ENCODE data around the gene THAP2. TPM values are rescaled to one million over a fixed set of nuclear protein-coding genes. Genes with fewer than 3 reads are reported as not detected.

Gene THAP2
- total RNA-seq, 4 donors from 2014 or later = 2.4 to 11.6 (median 3.0) TPM

- no peaks in the 10 kb centered on the region for H3K36me3 ChIP-seq
- no peaks in the 10 kb centered on the region for H3K27me3 ChIP-seq
- H3K4me1 ChIP-seq = no peaks in the 10 kb centered on the region
- H3K27ac ChIP-seq = no peak overlapping the region
- H3K4me3 ChIP-seq (replicated peaks in 1 of 3) = no peak overlapping the region
- intact Hi-C loops (cut with DNase I) = no loop called here
- H3K9me3 ChIP-seq = no peaks in the 10 kb centered on the region
- WGBS, 2 donors = 93 to 99% methylated on average over 4 of the region's 4 CpGs
- TF ChIP-seq POLR2A (IDR thresholded peaks at IDR 0.05) (no peak), CTCF (IDR thresholded peaks at IDR 0.05) (no peak)
- DNase-seq = no peak
Observed at GRCh38 chr12:71721783-71722505, 57.8 kb downstream of the THAP2 start.

- WGBS, 2 donors = 69 to 74% methylated on average over 3 of the region's 3 CpGs
- Histone ChIP-seq H3K27me3 (no peaks in the 10 kb centered on the region), H3K9me3 (no peaks in the 10 kb centered on the region), H3K27ac (no peak overlapping the region), H3K4me1 (no peaks in the 10 kb centered on the region), H3K36me3 (no peaks in the 10 kb centered on the region), H3K4me3 (replicated peaks in 1 of 3) (no peak overlapping the region)
- intact Hi-C loops (cut with DNase I) = no loop called here
- no peak for TF ChIP-seq CTCF (IDR thresholded peaks at IDR 0.05)
- no peak for TF ChIP-seq POLR2A (IDR thresholded peaks at IDR 0.05)
- DNase-seq = no peak
Observed at GRCh38 chr12:71725011-71725410, 60.9 kb downstream of the THAP2 start.

- Histone ChIP-seq H3K4me3 (replicated peaks in 1 of 3) (no peak overlapping the region), H3K27ac (no peak overlapping the region), H3K9me3 (no peaks in the 10 kb centered on the region), H3K27me3 (no peaks in the 10 kb centered on the region), H3K4me1 (no peaks in the 10 kb centered on the region), H3K36me3 (no peaks in the 10 kb centered on the region)
- TF ChIP-seq POLR2A (IDR thresholded peaks at IDR 0.05) (no peak), CTCF (IDR thresholded peaks at IDR 0.05) (no peak)
- no peak for DNase-seq
- intact Hi-C loops (cut with DNase I) = no loop called here
- 78 to 85% methylated on average over 2 of the region's 2 CpGs for WGBS, 2 donors
Observed at GRCh38 chr12:71726548-71726947, 62.4 kb downstream of the THAP2 start.

GRCh38 chr12:71727958-71728357 is 63.9 kb downstream of the THAP2 start:
- Histone ChIP-seq H3K9me3 (no peaks in the 10 kb centered on the region), H3K27ac (no peak overlapping the region), H3K4me1 (no peaks in the 10 kb centered on the region), H3K27me3 (no peaks in the 10 kb centered on the region), H3K36me3 (no peaks in the 10 kb centered on the region), H3K4me3 (replicated peaks in 1 of 3) (no peak overlapping the region)
- DNase-seq = no peak
- intact Hi-C loops (cut with DNase I) = no loop called here
- 78 to 87% methylated on average over 5 of the region's 5 CpGs for WGBS, 2 donors
- TF ChIP-seq POLR2A (IDR thresholded peaks at IDR 0.05) = no peak
- TF ChIP-seq CTCF (IDR thresholded peaks at IDR 0.05) = no peak

Small RNAs within 50 kb of the gene (small RNA-seq; reads per million reads assigned to genes)
- gene RF00560 = not detected

Other genes starting within 250 kb of the THAP2 start
- gene LGR5, start 224.5 kb upstream of the THAP2 start, total RNA-seq = under 1 TPM; 0.11 to 0.71 (median 0.34) TPM
- 10 to 100 TPM; 45.2 to 62.4 (median 50.0) TPM for gene ZFC3H1, start 453 bp upstream of the THAP2 start, total RNA-seq
- 10 to 100 TPM; 29.3 to 50.0 (median 47.4) TPM for gene TMEM19, start 21.8 kb downstream of the THAP2 start, total RNA-seq
- gene RAB21, start 90.6 kb downstream of the THAP2 start, total RNA-seq = 10 to 100 TPM; 16.0 to 55.1 (median 28.1) TPM
- gene TBC1D15, start 175.5 kb downstream of the THAP2 start, total RNA-seq = 10 to 100 TPM; 45.0 to 80.4 (median 56.3) TPM

Measured in thyroid gland (tissue), 4 donors.